Ovary (tissue), 3 donors: Measurements from ENCODE around the gene PPP1R13B.

Source experiments
- POLR2A ChIP-seq: fragments of 450-650 bp; IDR thresholded peaks from one replicate; pipeline ENCODE4 v1.6.1; 2017; ENCODE audit warnings: antibody characterized with exemption, mild to moderate bottlenecking, moderate library complexity
- TF ChIP-seq, protein P1 (sequence below), 3 donors: fragments of 450-650 bp in 2 of 3; fragments of 200-600 bp in 1 of 3; IDR thresholded peaks; one replicate each; pipeline versions ENCODE4 v1.5.1 to v1.8.0; 2016 to 2022; ENCODE audit warnings: antibody characterized with exemption in 3 of 3, mild to moderate bottlenecking in 1 of 3
- donor health status: DM: no; HTN: no; CAD: no.

DNA sequence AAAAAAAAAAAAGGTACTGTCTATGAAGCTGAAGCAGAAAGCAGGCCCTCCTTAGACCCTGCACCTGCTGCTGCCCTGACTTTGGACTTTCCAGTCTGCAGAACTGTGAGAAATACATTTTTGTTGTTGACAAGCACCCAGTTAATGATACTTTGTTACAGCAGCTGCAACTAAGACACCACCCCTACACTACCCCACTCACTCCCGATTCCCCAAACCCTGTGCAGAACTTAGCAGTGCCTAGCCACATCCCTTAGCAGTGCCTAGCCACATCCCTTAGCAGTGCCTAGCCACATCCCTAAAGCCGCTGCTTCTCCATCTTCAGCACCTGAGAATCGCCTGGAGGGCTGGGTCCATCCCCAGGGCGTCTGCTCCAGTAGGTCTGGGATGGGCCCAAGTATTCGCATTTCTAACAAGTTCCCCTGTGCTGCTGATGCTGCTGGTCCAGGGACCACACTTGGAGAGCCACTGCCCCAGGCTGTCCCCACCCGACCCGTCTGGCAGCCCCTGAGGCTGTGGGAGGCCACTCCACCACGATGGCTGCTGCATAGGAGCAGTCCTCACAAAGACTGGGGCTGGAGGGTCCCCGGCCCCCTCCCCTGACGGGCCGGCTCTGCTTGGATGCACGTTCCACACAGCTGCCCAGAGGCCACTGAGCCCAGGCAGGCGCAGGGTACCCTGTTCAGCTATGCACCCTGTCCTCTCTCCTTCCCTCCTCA lies 10.8 kb upstream of the PPP1R13B start:
- TF ChIP-seq, protein P1, sequence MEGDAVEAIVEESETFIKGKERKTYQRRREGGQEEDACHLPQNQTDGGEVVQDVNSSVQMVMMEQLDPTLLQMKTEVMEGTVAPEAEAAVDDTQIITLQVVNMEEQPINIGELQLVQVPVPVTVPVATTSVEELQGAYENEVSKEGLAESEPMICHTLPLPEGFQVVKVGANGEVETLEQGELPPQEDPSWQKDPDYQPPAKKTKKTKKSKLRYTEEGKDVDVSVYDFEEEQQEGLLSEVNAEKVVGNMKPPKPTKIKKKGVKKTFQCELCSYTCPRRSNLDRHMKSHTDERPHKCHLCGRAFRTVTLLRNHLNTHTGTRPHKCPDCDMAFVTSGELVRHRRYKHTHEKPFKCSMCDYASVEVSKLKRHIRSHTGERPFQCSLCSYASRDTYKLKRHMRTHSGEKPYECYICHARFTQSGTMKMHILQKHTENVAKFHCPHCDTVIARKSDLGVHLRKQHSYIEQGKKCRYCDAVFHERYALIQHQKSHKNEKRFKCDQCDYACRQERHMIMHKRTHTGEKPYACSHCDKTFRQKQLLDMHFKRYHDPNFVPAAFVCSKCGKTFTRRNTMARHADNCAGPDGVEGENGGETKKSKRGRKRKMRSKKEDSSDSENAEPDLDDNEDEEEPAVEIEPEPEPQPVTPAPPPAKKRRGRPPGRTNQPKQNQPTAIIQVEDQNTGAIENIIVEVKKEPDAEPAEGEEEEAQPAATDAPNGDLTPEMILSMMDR (IDR thresholded peaks at IDR 0.05) = no peak
- no peak for TF ChIP-seq POLR2A
